GM06990 (cell line): ENCODE results near the gene ATP2B3.

Experiments used
- DNase-seq: peaks from one replicate; pipeline ENCODE4 v3.0.0-alpha.2; 2011; ENCODE audit not compliant: insufficient read length; ENCODE audit errors: extremely low read depth
- H3K27me3 ChIP-seq: replicated peaks from 2 replicates; pipeline ENCODE4 v1.6.0; 2011; ENCODE audit warnings: low read length; ENCODE audit not compliant: control insufficient read depth, insufficient read depth
- H3K36me3 ChIP-seq: 2 replicates; pipeline ENCODE4 v1.5.1; 2011; ENCODE audit warnings: low read length; ENCODE audit not compliant: control insufficient read depth, insufficient read depth
- H3K4me3 ChIP-seq: replicated peaks from 2 replicates; pipeline ENCODE4 v1.5.1; 2011; ENCODE audit warnings: low read depth, mild to moderate bottlenecking, control low read depth, low read length
- TF ChIP-seq, protein P1 (sequence below): IDR thresholded peaks from 2 replicates; pipeline ENCODE4 v1.5.1; 2011; ENCODE audit warnings: low read length, control low read depth, mild to moderate bottlenecking, inconsistent platforms; ENCODE audit not compliant: insufficient read depth, poor library complexity, severe bottlenecking

Gene ATP2B3

DNA sequence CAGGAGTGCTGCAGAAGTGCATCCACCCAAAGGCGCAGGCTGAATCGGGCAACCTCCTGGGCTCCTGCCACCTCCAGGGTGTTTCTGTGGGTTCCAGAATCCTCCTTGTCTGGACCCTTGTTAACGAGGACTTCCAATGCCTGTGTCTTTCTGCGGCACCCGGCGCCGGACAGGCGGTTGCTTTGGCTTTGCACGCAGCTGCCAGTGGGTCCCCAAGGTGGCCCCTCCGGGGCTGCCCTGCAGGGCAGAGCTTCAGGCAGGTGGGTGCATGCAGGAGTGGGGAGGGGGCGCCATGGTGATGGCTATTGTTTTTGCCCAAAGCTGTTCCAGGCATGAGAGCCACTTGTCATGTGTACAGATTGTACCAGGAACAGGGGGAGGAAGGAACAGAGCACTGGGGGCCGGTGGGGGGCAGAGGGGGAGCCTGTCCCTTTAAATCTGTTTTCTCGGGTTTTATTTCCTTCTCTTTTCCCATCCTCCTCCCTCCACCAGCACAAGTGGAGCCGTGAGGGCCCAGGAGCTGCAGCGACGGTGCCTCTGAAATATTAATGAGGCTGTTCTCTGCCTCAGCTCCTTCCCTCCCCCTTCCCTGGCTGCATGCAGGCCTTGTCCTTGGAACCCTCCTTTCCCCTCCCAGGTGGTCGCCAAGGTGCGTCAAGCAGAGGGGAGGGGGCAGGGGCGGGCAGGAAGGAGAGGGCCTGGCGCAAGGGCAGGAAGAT lies 13.1 kb downstream of the ATP2B3 start:
- DNase-seq, result no peak
- H3K4me3 ChIP-seq, result no peak overlapping the region
- H3K36me3 ChIP-seq, result no peaks in the 10 kb centered on the region
- TF ChIP-seq, protein P1, sequence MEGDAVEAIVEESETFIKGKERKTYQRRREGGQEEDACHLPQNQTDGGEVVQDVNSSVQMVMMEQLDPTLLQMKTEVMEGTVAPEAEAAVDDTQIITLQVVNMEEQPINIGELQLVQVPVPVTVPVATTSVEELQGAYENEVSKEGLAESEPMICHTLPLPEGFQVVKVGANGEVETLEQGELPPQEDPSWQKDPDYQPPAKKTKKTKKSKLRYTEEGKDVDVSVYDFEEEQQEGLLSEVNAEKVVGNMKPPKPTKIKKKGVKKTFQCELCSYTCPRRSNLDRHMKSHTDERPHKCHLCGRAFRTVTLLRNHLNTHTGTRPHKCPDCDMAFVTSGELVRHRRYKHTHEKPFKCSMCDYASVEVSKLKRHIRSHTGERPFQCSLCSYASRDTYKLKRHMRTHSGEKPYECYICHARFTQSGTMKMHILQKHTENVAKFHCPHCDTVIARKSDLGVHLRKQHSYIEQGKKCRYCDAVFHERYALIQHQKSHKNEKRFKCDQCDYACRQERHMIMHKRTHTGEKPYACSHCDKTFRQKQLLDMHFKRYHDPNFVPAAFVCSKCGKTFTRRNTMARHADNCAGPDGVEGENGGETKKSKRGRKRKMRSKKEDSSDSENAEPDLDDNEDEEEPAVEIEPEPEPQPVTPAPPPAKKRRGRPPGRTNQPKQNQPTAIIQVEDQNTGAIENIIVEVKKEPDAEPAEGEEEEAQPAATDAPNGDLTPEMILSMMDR, result no peak
- H3K27me3 ChIP-seq, result no peaks in the 10 kb centered on the region

DNA sequence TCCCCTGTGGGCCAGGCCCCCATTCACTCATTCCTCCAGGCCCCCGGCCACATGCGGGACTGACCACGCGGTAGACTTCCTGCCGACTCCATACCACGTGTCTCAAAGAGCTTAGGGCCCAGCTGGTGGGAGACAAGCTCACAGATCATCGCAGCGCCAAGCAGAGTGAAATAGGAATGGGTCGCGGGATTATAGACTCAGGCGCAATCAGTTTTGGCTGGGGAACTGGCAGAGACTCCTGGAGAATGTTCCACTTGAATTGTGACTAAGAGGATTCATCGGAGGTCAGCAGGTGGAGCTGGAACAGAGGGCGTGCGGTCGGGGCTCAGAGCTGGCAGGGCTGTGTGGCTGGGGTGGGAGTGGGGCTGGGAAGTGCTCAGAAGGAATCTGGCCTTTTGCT lies 15.6 kb downstream of the ATP2B3 start:
- no peak for DNase-seq
- no peaks in the 10 kb centered on the region for H3K27me3 ChIP-seq
- H3K4me3 ChIP-seq, result no peak overlapping the region
- H3K36me3 ChIP-seq, result no peaks in the 10 kb centered on the region
- TF ChIP-seq, protein P1, result no peak

DNA sequence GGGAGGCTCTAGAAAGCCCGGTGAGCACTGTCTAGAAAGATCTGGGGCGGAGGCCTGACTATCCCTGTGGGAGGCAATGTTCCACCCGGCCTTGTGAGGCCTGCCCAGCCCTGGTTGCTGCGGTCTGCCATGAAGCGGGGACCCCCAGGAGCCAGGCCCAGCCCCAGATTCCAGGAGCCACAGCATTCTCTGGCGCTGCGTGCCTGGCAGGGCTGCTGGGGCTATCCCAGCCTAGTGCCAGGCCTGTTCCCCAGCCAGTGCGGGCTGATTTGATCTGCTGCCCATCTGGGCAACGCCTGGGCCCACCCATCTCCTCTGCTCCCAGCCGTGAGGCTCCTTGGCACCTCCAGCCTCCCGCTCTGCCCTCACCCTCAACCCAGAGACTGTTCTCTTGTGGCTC lies 19.6 kb downstream of the ATP2B3 start:
- DNase-seq, result no peak
- TF ChIP-seq, protein P1, result no peak
- H3K27me3 ChIP-seq, result no peaks in the 10 kb centered on the region; the same call in 1 of the 2 replicates
- no peaks in the 10 kb centered on the region for H3K36me3 ChIP-seq
- no peak overlapping the region for H3K4me3 ChIP-seq

DNA sequence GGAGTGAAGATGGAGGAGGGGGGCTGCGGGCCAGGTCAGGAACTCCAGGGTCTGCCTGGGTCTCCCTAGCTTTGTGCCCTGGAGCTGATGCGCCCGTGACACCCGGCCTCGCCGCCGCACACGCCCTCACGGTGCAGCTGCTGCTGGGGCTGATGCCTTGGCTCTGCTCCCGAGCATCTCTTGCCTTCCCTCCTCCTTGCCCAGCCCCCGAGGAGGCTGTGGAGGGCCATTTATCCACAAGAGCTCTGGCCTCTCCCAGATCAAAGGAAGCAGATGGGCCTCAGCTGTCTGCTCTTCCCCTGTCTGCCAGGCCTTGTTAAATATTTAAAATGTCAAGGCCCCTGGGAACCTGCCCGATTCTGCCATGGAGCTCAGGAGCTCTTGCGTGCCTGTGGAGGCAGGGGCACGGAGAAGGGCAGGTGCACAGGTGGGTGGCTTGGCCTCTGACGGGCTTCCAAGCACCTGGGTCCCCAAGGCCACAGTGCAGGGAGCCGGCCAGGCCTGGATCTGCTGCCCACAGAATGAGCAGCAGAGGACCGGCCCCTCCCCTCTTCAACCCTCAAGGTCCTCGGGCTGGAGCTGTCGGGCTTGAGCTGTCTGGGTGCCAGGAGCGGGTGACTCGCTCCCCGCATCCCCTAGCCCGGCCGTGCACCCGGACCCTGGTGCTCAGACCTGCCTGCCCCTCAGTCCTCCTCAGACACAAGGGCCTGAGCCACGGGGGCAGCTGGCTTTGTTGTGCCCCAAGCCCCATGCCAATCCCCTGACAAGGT lies 20.3 kb downstream of the ATP2B3 start:
- Histone ChIP-seq H3K4me3 (no peak overlapping the region), H3K36me3 (no peaks in the 10 kb centered on the region), H3K27me3 (no peaks in the 10 kb centered on the region; the same call in 1 of the 2 replicates)
- TF ChIP-seq, protein P1, result no peak
- no peak for DNase-seq

DNA sequence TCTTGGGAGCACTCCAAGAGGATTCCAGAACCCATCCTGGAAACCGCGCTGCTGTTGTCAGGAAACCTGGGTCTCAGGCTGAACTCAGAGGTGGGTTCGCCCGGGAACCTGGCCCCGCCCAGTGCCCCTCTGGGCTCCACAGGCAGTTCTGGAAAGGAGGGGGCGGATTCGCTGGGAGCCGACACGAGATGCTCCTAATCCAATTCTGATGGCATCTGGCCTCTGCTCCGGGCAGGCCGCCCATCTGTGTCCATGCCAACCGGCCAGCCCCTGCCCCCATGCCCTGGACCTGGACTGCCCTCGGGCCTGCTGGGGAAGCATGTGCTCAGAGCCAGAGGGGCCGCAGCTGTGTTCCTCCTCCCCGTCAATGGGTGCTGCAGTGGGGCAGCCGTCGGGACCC lies 21.0 kb downstream of the ATP2B3 start:
- TF ChIP-seq, protein P1, result no peak
- Histone ChIP-seq H3K27me3 (no peaks in the 10 kb centered on the region; the same call in 1 of the 2 replicates), H3K4me3 (no peak overlapping the region), H3K36me3 (no peaks in the 10 kb centered on the region)
- DNase-seq, result no peak
